ENCODE data around the gene TEX52.

DNA sequence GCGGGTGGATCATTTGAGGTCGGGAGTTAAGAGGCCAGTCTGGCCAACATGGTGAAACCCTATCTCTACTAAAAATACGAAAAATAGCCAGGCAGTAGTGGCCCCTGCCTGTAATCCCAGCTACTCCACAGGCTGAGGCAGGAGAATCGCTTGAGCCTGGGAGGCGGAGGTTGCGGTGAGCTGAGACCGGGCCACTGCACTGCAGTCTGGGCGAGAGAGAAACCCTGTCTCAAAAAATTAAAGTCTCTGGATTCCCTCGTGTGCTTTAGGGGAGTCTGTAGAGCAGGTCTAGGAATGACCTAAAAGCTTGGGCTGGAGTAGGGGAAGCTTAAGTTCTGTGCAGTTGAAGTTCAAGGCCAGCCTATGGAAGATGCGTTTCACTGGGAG is 33.2 kb upstream of the TEX52 start:
- TF ChIP-seq POLR2A (IDR thresholded peaks at IDR 0.05; ENCODE audit: low read length), result no peak
- TF ChIP-seq GATA1 (IDR thresholded peaks at IDR 0.05; ENCODE audit: low read depth, low read length), result no peak

Data from erythroblast (primary cell).